ENCODE data around the gene RGL4. TPM values are rescaled to one million over a fixed set of nuclear protein-coding genes. Genes with fewer than 3 reads are reported as not detected.

RGL4 gene
- total RNA-seq, 1 donor from 2014 or later = 0.42 TPM

GRCh38 chr22:23683545-23683944, 7.3 kb upstream of the RGL4 start:
- Mint-ChIP-seq H3K9me3 (no peaks in the 10 kb centered on the region), H3K4me3 (no peak overlapping the region), H3K4me1 (no peaks in the 10 kb centered on the region), H3K27me3 (no peaks in the 10 kb centered on the region), H3K36me3 (ENCODE audit: low read depth) (peaks cover 29% of the 10 kb centered on the region), H3K27ac (no peak overlapping the region)
- no peak for DNase-seq
- ChIA-PET CTCF (no interaction called here), POLR2A (no interaction called here)
- no peak for TF ChIP-seq CTCF (IDR thresholded peaks at IDR 0.05)
- no peak for ATAC-seq (ENCODE audit: low read depth)
- intact Hi-C loops (cut with micrococcal nuclease) = no loop called here

DNA sequence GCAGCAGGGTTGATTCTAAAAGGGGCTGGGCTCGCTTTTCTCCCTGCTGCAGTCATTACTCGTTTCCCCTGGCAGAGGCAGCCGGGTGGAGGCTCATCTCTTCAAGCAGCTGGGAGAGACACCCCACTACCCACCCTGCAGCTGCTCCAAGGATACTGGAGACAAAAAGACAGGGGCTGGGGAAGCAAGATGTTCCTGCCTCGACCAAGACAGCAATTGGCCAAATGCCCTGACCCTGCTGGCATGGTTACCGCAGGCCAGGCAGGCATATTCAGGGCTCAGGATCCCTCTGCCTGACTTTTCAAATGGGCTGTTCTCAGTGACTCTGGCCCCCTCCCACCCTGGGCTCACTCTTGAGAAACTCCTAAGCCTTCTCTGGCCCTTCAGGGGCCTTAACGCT, 6.8 kb upstream of the RGL4 start:
- TF ChIP-seq CTCF (IDR thresholded peaks at IDR 0.05) = no peak
- intact Hi-C loops (cut with micrococcal nuclease) = no loop called here
- POLR2A ChIA-PET = no interaction called here

GRCh38 chr22:23684561-23685031, 6.2 kb upstream of the RGL4 start:
- ChIA-PET CTCF (no interaction called here), POLR2A (no interaction called here)
- DNase-seq (no peak), ATAC-seq (ENCODE audit: low read depth) (no peak)
- H3K9me3 Mint-ChIP-seq = no peaks in the 10 kb centered on the region
- no peaks in the 10 kb centered on the region for H3K27me3 Mint-ChIP-seq
- no peak overlapping the region for H3K27ac Mint-ChIP-seq
- peaks cover 29% of the 10 kb centered on the region for H3K36me3 Mint-ChIP-seq (ENCODE audit: low read depth)
- no peak for TF ChIP-seq CTCF (IDR thresholded peaks at IDR 0.05)
- H3K4me3 Mint-ChIP-seq = no peak overlapping the region
- intact Hi-C loops (cut with micrococcal nuclease) = no loop called here
- no peaks in the 10 kb centered on the region for H3K4me1 Mint-ChIP-seq

More for the DNA sequence above, 6.8 kb upstream of the RGL4 start:
- Mint-ChIP-seq H3K27me3 (no peaks in the 10 kb centered on the region), H3K9me3 (no peaks in the 10 kb centered on the region), H3K27ac (no peak overlapping the region), H3K36me3 (ENCODE audit: low read depth) (peaks cover 29% of the 10 kb centered on the region), H3K4me1 (no peaks in the 10 kb centered on the region), H3K4me3 (no peak overlapping the region)
- CTCF ChIA-PET = no interaction called here
- ATAC-seq (ENCODE audit: low read depth) = no peak
- DNase-seq = no peak

DNA sequence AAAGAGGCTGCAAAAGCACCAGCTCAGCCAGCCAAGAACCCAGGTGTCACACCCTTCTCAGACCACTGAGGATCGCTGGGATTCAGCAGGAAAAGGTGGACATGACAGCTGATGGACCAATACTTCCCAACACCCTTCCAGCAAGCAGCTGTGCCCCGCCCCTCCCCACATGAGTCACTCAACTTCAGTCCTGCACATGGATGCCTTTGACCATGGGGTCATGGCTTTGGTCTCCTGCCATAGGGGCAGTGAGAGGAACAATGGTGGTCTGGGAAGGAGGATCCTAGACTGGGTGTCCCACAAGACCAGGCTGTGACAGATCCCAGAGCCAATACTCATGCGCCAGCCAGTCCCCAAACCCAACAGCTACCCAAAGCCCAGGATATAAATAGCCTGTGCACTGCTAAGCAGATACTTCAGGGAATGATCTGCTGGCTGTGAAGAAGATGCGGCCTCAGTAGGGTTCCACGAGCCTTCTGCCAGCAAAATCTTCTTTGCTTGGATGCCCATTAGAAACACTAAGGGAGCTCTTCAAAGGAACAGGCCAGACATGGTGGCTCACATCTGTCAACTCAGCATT, 5.5 kb upstream of the RGL4 start:
- intact Hi-C loops (cut with micrococcal nuclease) = no loop called here
- H3K9me3 Mint-ChIP-seq = no peaks in the 10 kb centered on the region
- no peak overlapping the region for H3K27ac Mint-ChIP-seq
- no peak for ATAC-seq (ENCODE audit: low read depth)
- ChIA-PET CTCF (no interaction called here), POLR2A (no interaction called here)
- peaks cover 33% of the 10 kb centered on the region for H3K36me3 Mint-ChIP-seq (ENCODE audit: low read depth)
- no peaks in the 10 kb centered on the region for H3K27me3 Mint-ChIP-seq
- H3K4me3 Mint-ChIP-seq = no peak overlapping the region
- TF ChIP-seq CTCF (IDR thresholded peaks at IDR 0.05) = no peak
- no peak for DNase-seq
- H3K4me1 Mint-ChIP-seq = no peaks in the 10 kb centered on the region

GRCh38 chr22:23686416-23687024, 4.3 kb upstream of the RGL4 start:
- no peak overlapping the region for H3K27ac Mint-ChIP-seq
- no peak overlapping the region for H3K4me3 Mint-ChIP-seq
- no peak for TF ChIP-seq CTCF (IDR thresholded peaks at IDR 0.05)
- H3K27me3 Mint-ChIP-seq = no peaks in the 10 kb centered on the region
- no peak for DNase-seq
- H3K36me3 Mint-ChIP-seq (ENCODE audit: low read depth) = peaks cover 38% of the 10 kb centered on the region
- H3K9me3 Mint-ChIP-seq = no peaks in the 10 kb centered on the region
- no peak for ATAC-seq (ENCODE audit: low read depth)
- ChIA-PET CTCF (no interaction called here), POLR2A (no interaction called here)
- intact Hi-C loops (cut with micrococcal nuclease) = no loop called here
- H3K4me1 Mint-ChIP-seq = peaks cover 2% of the 10 kb centered on the region
